Inflammatory macrophage treated with lipopolysaccharide for 4 hours (primary cell): ENCODE measurements around the gene SRRM3.
"Not testable (repeated sequence)": the region's sequence is repeated elsewhere in the genome, so short reads cannot be mapped to it uniquely, and the experiment has no call there.

Experiments
- DNase-seq: peaks from one replicate; pipeline ENCODE4 v3.0.0-alpha.2; 2020

SRRM3 gene

DNA sequence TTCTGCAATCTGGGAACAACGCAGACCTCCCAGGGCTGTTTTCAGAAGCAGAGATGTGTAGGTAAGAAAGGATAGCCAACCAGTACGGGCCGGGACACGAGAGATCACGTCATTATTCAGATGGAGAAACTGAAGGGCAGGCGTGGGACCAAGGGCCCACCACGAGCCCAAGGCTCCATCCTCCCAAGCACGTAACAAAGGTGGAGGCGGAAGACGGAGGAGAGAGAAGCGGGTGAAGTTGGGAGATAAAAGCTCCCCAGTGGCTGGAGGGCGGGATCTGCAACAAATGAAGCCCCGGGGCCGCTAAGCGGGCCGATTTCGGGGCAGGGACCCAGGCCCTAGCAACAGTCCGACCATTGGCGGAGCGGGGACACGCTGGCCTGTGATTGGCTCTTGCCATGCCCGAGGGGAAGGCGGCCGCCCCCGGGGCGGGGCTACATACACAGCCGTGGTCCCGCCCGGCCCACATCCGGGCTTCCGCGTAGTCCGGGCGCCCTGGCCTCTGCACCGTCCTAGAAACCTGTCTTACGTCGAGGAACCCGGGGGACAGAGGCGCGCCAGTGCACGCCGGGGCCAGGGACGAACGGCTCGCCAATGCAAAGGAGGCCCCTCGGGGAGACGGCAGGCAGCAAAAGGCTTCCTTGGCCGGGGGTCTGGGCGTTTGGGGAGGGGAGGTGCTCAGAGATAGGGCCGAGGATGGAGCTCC is 116.2 kb downstream of the SRRM3 start:
- peak; percentile 98 for DNase-seq

DNA sequence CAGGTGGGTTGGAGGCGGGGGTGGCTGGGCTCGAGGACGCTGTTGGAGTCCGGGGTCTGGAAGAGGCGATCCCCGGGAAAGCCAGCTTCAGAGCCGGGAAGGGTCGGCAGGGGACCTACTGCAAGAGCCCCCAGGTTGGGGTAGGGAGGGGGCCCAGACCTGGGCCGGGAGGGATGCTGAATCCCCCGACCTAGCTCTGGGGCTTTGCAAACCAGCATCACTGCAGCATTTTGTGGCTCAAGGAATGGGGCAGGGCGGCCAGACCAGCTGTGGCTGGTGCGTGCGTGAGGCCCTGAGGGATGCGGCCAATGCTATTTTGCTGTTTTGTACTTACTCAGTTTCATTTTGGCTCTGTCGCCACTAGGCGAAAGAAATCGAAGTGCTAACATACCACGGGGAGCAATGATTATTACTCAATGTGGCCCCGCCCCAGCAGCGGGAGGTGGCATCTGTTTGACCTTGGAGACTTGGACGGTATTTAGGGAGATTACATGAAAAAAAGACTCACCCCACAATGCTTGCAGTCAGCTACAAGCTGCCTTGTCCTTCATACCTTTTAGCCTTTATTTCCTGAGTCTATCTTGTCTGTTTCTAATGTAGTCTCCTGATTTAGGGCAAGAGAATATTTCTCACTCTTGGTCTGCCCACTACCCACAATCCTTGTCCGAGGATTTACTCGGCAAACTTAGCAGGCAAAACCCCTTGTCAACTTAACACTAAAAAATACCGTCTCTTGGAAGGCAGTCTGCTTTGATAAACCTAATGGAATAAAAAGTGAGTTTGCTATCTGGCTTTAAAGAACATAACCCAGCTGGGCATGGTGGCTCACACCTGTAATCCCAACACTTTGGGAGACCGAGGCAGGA is 117.0 kb downstream of the SRRM3 start:
- DNase-seq = peak; percentile 93

- no peak for DNase-seq
These were observed 123.4 kb downstream of the SRRM3 start for GRCh38 chr7:76325092-76325491.

- no peak for DNase-seq
These were observed 124.1 kb downstream of the SRRM3 start for GRCh38 chr7:76325811-76326210.

- DNase-seq = no peak
These were observed 125.0 kb downstream of the SRRM3 start for GRCh38 chr7:76326646-76327233.

GRCh38 chr7:76327610-76328009 is 125.9 kb downstream of the SRRM3 start:
- no peak for DNase-seq

- DNase-seq = no peak
These were observed 126.7 kb downstream of the SRRM3 start for GRCh38 chr7:76328389-76328788.

GRCh38 chr7:76329479-76329878 is 127.8 kb downstream of the SRRM3 start:
- DNase-seq = no peak

DNA sequence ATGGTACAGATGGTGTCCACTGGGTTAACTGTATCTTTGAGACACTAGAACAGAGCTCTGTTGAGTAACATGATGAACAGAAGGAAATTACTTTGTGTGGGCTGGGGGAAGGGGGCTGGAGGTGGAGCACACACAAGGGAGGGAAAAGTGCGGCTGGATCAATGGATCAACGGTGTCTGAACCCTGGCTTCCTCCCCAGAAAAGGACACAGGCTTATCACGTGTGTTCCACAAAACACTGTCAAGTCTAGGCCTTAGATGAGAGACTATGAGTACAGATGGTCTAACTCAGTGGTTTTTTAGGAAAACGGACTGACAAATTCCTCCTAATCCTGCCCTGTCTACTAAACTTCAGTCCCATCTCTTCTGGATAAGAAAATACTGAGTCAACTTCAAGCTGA is 128.6 kb downstream of the SRRM3 start:
- DNase-seq = no peak

GRCh38 chr7:76330673-76331072 is 129.0 kb downstream of the SRRM3 start:
- DNase-seq = no peak

DNA sequence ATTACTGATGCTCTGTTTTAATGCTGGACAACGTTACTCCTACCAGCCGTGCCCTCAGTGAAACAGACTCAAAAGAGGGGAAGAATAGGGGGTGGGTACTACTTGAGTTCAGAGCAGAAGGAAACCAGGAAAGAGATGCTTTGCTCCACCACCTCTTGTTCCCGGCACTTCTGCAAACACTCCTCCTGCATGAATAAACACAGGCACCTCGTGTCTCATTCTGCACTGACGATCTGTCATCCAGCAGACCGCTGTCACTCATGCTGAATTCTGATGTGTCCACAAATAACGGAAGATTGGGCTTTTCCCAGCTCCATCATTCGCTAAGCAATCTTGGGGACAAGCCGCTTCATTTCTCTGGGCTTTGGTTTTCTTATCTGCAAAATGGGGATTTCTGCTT is 130.4 kb downstream of the SRRM3 start:
- DNase-seq = peak; percentile 57

DNA sequence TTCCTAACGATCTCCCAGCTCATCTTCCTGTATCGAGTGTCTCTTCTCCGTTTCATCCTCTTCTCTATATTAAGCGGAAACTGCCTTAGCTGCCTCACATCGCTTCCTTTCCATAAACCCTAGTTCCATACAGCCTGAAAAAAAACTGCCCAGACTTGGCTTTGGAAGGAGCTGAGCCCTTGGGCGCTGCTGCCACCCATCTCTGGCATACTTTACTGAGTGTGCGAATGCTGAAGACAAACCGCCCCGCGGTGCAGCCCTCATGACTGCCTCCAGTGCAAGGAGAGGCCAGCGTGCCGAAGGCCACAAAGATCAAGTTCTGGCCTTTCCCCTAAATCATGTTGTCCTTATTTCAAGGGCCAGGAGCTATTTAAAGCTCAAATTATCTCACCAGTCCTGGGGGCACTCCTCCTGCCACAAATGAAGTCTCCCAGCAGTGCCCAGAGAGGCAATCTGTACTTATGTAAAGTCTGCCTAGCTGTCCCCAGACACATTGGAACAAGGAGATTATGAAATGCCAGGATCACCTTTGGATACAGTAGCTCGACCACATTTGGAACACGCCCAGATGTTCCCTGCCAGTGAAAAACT is 131.9 kb downstream of the SRRM3 start:
- peak; percentile 62 for DNase-seq

- DNase-seq = no peak
These were observed 132.7 kb downstream of the SRRM3 start for GRCh38 chr7:76334320-76334967.

DNA sequence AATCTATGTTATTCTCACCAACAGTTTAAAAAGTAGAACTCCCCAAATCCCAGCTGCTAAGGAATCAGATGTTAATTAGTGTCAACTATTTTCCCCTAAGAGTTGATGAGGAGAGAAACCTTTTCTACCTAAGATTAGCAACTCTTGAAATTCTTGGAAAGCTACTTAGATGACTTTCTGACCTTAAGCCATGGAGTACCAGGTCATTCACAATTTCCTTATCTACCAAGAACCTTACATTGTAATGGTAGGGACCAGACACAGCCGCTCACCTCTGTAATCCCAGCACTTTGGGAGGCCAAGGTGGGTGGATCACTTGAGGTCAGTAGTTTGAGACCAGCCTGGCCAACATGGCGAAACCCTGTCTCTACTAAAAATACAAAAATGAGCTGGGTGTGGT is 133.7 kb downstream of the SRRM3 start:
- not testable (repeated sequence) for DNase-seq

DNA sequence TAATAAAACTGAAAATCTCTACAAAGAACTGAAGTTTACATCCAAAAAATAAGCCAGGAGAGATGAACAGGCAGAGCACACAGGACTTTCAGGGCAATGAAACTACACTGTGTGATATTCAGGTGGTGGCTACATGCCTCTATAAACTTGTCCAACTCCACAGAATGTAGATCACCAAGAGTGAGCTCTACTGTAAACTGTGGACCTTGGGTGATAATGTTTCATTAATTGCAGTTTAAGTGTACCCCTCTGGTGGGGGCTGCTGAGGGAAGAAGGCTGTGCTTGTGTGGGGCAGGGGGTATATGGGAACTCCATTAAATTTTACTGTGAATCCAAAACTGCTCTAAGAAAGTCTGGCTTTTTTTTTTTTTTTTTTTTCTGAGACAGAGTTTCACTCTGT is 134.4 kb downstream of the SRRM3 start:
- DNase-seq = no peak
